HepG2 (cell line): ENCODE data around the gene RAC3. TPM values are rescaled to one million over a fixed set of nuclear protein-coding genes. Genes with fewer than 3 reads are reported as not detected.

ENCODE experiments used
- ARHGAP35 ChIP-seq: sonication (generic); formaldehyde crosslinking; IDR thresholded peaks from 2 replicates; pipeline ENCODE4 v1.9.0; 2022; ENCODE audit warnings: mild to moderate bottlenecking, inconsistent platforms, moderate library complexity, missing genetic modification reagents, borderline replicate concordance
- ATF2 ChIP-seq: sonication (generic); formaldehyde crosslinking; IDR thresholded peaks from 2 replicates; pipeline ENCODE4 v1.4.0; 2020; ENCODE audit warnings: missing genetic modification reagents
- BRD4 ChIP-seq: sonication (generic); formaldehyde crosslinking; IDR thresholded peaks from 2 replicates; pipeline ENCODE4 v1.4.0; 2020; ENCODE audit warnings: missing genetic modification reagents
- ISL2 ChIP-seq: sonication (generic); formaldehyde crosslinking; IDR thresholded peaks from 2 replicates; pipeline ENCODE4 v1.5.0; 2020; ENCODE audit warnings: missing genetic modification reagents
- NCOR1 ChIP-seq: fragments of 200-600 bp; sonication (generic); IDR thresholded peaks from 2 replicates; pipeline ENCODE4 v1.7.0; 2017; ENCODE audit warnings: antibody characterized with exemption, low read length, borderline replicate concordance
- NONO ChIP-seq, 2 experiments: fragments of 450-650 bp in 1 of 2; sonication (generic) in 1 of 2; formaldehyde crosslinking in 1 of 2; IDR thresholded peaks in 1 of 2; conservative IDR thresholded peaks in 1 of 2; 2 replicates each; pipeline versions ENCODE4 v1.6.1 to v1.8.0; 2017 to 2022; ENCODE audit warnings: mild to moderate bottlenecking in 1 of 2, missing genetic modification reagents in 1 of 2, moderate library complexity in 1 of 2
- PHF20 ChIP-seq: sonication (generic); formaldehyde crosslinking; IDR thresholded peaks from 2 replicates; pipeline ENCODE4 v1.5.0; 2020; ENCODE audit warnings: mild to moderate bottlenecking, missing genetic modification reagents
- ZFP41 ChIP-seq: sonication (generic); formaldehyde crosslinking; IDR thresholded peaks from 2 replicates; pipeline ENCODE4 v1.4.0; 2020; ENCODE audit warnings: mild to moderate bottlenecking, missing genetic modification reagents, borderline replicate concordance
- ZFP82 ChIP-seq: sonication (generic); formaldehyde crosslinking; IDR thresholded peaks from 2 replicates; pipeline ENCODE4 v1.5.1; 2020; ENCODE audit warnings: mild to moderate bottlenecking, missing genetic modification reagents, borderline replicate concordance
- ZFP91 ChIP-seq: sonication (generic); formaldehyde crosslinking; IDR thresholded peaks from 2 replicates; pipeline ENCODE4 v1.9.0; 2022; ENCODE audit warnings: missing genetic modification reagents, mild to moderate bottlenecking, borderline replicate concordance
- ZNF264 ChIP-seq: sonication (generic); formaldehyde crosslinking; IDR thresholded peaks from 2 replicates; pipeline ENCODE4 v1.4.0; 2020; ENCODE audit warnings: missing genetic modification reagents
- ZNF407 ChIP-seq: sonication (generic); formaldehyde crosslinking; IDR thresholded peaks from one replicate; pipeline ENCODE4 v1.5.1; 2020; ENCODE audit warnings: mild to moderate bottlenecking, missing genetic modification reagents; ENCODE audit errors: not compliant biosample characterization
- ZNF547 ChIP-seq: sonication (generic); formaldehyde crosslinking; IDR thresholded peaks from 2 replicates; pipeline ENCODE4 v1.5.1; 2020; ENCODE audit warnings: mild to moderate bottlenecking, missing genetic modification reagents
- ZNF563 ChIP-seq: sonication (generic); formaldehyde crosslinking; IDR thresholded peaks from 2 replicates; pipeline ENCODE4 v1.8.0; 2022; ENCODE audit warnings: mild to moderate bottlenecking, moderate library complexity, missing genetic modification reagents
- ZNF589 ChIP-seq: sonication (generic); formaldehyde crosslinking; conservative IDR thresholded peaks from 2 replicates; pipeline ENCODE4 v1.8.0; 2022; ENCODE audit warnings: mild to moderate bottlenecking, moderate library complexity, missing genetic modification reagents
- ZNF605 ChIP-seq: sonication (generic); formaldehyde crosslinking; IDR thresholded peaks from 2 replicates; pipeline ENCODE4 v1.8.0; 2022; ENCODE audit warnings: mild to moderate bottlenecking, missing genetic modification reagents
- polyA plus RNA-seq, 8 experiments: library from polyadenylated mRNA; depleted of rRNA in 3 of 8; stranded (reverse) in 7 of 8; unstranded in 1 of 8; fragments of >200 nt; fragmentation: Illumina TruSeq in 4 of 8; extraction: Trizol in 4 of 8; gene quantifications; 2 replicates each; pipeline versions ENCODE4 v1.2.1 to v1.2.3, GENCODE V29; 2011 to 2016; ENCODE audit warnings: low read depth in 4 of 8, missing spikeins in 1 of 8, mixed read lengths in 1 of 8; ENCODE audit not compliant: insufficient read depth in 1 of 8
- total RNA-seq, 5 experiments: library from RNA; depleted of rRNA; stranded (reverse); fragments of >200 nt; fragmentation: Illumina TruSeq; extraction: Trizol; gene quantifications; 2 replicates each; pipeline ENCODE4 v1.2.3, GENCODE V29; 2016; ENCODE audit warnings: low read depth in 1 of 5

The RAC3 gene
- total and polyA plus RNA-seq, 2 of the 13 experiments (the other 11 are each of a cell fraction or from before 2014, with no cell fraction given), result 10.5 to 21.3 TPM

- TF ChIP-seq ZNF605 (CRISPR knock-in tag), result no peak
- peak; percentile 6 for TF ChIP-seq ZNF407 (CRISPR knock-in tag)
- TF ChIP-seq ZFP91 (CRISPR knock-in tag), result no peak; the same call in 1 of the 2 replicates
- no peak for TF ChIP-seq NCOR1
- no peak for TF ChIP-seq PHF20
- TF ChIP-seq ZFP82, result 0 out of 2 replicates have a peak, but pooled peaks have one; percentile 49
- TF ChIP-seq BRD4, result 0 out of 2 replicates have a peak, but pooled peaks have one; percentile 40
- no peak for TF ChIP-seq ZFP41 (CRISPR knock-in tag)
- peak; percentile 34; the same call in 1 of the 2 replicates for TF ChIP-seq ISL2 (CRISPR knock-in tag)
- TF ChIP-seq ARHGAP35, result no peak
- TF ChIP-seq ZNF547, result 0 out of 2 replicates have a peak, but pooled peaks have one; percentile 48
- TF ChIP-seq ATF2 (CRISPR knock-in tag), result no peak
- TF ChIP-seq ZNF563 (CRISPR knock-in tag), result no peak
- TF ChIP-seq NONO (IDR thresholded peaks at IDR 0.05), result no peak
- TF ChIP-seq NONO (CRISPR knock-in tag; conservative IDR thresholded peaks at IDR 0.05), result peak; percentile 10; the same call in 1 of the 2 replicates
- 0 out of 2 replicates have a peak, but pooled peaks have one; percentile 1 for TF ChIP-seq ZNF589 (CRISPR knock-in tag)
- TF ChIP-seq ZNF264, result no peak
Observed at GRCh38 chr17:82004517-82005455, 26.7 kb upstream of the RAC3 start (continued).
